Measurements from ENCODE around the gene RNF157.
"Not testable (repeated sequence)": the region's sequence is repeated elsewhere in the genome, so short reads cannot be mapped to it uniquely, and the experiment has no call there.

Gene RNF157

GRCh38 chr17:76252967-76253766, 12.9 kb upstream of the RNF157 start:
- not testable (repeated sequence) for DNase-seq

GRCh38 chr17:76252040-76252954, 12.0 kb upstream of the RNF157 start:
- DNase-seq: no peak

DNA sequence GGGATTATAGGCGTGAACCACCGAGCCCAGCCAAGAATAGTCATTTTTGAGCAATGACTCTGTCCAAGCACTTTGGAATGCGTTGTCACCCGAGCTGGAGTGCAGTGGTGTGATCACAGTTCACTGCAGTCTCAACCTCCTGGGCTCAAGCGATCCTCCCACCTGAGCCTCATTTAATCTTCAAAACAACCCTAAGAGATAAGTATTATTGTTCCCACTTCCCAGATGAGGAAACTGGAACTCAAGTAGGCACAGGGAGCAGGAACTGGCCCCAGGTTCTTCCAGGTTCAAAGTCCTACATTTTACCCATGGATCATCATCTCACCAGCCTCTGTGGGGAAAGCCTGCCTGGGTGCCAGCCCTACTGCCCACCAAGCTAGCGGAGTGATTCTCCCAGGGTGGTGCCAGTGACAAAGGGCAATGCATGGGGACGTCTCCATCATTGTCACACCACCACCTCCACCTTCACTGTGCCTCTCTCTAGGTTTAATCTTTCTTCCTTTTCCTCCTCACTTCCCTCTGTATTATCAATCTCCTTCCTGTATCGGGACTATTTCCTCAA, 11.3 kb upstream of the RNF157 start:
- no peak for DNase-seq

- DNase-seq: no peak
Measured at GRCh38 chr17:76250141-76250540, 9.8 kb upstream of the RNF157 start.

DNA sequence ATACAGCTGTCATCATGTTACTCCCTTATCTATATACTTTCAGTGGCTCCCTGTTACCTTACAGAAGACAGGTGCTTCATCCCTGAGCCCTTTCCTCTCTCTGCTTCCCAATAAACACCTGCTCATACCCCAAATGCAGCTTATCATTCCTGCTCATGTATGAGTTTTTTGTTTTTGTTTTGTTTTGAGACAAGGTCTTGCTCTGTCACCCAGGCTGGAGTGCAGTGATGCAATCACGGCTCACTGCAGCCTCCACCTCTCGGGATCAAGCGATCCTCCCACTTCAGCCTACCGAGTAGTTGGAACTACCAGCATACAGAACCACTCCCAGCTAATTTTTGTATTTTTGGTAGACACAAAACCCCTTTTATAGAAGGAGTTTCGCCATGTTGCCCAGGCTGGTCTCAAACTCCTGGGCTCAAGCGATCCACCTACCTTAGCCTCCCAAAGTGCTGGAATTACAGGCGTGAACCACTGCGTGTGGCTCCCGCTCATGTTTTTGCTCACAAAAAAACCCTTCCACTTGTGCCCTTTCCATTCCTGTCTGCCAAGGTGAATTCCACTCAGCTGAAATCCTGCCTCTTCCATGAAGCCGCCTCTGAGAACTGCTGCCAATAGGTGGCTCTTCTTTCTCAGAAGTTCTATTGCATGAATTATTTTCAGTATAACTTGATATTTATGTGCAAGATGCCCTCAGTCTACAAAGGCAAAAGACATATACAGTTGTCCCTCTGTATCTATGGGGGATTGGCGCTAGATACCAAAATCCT, 7.9 kb upstream of the RNF157 start:
- no peak for DNase-seq

DNA sequence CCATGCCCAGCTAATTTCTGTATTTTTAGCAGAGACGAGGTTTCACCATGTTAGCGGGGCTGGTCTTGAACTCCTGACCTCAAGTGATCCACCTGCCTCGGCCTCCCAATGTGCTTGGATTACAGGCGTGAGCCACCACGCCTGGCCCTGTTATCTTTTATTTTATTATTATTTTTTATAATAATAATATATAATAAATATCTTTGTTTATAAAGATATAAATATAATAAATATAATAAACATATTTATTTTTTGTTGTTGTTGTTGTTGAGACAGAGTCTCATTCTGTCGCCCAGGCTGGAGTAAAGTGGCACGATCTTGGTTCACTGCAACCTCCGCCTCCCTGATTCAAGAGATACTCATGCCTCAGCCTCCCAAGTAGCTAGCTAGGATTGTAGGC, 7.0 kb upstream of the RNF157 start:
- DNase-seq: no peak

GRCh38 chr17:76246080-76247066, 6.1 kb upstream of the RNF157 start:
- no peak for DNase-seq

GRCh38 chr17:76244721-76245120, 4.4 kb upstream of the RNF157 start:
- not testable (repeated sequence) for DNase-seq

DNA sequence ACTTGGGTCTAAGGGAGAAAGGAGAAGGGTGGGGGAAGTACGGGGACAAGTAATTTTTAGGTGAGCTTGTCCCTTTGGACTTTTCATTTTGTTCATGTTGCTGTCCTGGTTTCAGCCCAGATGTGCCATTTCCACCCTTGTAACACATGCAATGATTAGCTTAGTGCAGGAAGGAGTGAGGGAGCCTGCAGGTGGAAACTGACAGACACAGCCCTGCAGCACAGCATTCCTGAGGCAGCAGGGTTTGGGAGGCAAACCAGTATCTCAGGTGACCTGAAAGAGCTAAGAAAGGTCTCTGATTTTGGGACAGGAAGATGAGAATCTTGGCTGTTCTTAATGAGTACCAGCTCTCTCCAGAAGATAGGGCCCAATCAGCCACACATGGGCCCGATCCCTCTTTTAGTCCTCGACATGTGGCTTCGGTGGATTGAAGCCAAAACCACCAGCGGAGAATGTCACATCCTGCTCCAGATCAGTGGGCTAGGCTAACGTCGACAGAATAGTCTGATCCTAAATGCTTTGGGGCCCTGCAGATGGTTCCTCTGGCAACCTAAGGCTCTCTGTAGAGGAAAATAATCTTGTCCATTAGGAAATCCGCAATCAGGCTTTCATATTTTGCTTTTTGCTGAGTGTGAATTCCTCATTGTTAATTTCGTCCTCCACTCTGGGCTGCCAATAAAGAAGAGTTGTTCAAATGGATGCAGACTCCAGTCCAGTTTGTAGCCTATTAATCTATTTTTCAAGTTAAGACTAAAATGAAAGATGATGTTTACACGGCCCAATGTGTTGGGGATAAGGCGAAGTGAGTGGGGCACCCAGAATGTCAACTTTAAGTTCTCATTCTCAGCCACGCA, 3.8 kb upstream of the RNF157 start:
- no peak for DNase-seq

GRCh38 chr17:76241691-76242255, 1.5 kb upstream of the RNF157 start:
- no peak for DNase-seq

DNA sequence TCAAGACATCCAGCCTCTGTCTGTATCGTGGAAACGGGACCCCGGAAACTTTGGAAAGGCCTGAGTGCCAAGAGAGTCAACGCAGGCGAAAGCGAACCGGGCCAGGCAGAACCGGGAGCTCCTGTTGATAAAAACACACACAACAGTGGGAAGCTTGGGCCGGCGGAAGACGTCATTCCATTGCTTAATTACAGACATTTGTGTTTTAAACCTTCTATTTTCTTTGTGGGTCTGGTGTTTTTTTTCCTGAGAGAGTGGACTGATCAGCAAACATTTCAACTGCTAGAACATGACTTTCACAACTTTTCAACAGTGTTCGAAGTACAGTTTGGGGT, 878 bp upstream of the RNF157 start:
- no peak for DNase-seq

DNA sequence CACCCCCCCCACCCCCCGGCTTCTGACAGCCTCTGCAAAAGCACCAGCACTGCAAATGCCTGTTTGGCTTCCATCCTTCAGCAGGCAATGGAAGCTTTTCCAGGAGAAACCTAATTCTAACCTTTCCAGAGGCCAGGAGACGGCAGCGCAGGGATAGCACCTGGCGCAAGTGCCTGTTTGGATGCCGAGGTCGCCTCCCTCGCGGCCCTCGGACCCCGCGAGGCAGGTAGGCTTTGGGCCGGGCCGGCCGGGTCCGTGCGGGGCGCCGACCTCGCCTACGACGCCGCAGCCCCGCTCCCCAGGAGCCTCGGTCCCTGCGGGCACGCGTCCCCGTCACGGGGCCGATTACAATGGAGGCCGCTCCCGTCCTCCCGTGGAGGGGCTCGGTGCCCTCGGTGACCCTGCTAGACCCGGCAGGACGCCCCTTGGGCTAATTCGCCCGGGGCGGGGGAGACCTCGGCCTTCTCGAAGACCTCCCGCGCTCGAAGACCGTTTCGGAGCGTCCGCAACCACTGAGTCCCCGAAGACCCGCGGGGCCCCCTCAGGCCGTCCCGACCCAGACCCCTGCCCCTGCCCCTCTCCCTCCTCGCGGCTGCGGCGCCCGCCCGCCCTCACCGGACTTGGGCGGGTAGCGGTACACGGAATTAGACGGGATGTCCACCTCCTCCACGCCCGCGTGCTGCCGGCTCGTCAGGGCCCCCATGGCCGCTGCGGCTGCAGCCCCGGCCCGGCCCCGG, 587 bp downstream of the RNF157 start:
- no peak for DNase-seq

GRCh38 chr17:76238847-76239537, 1.3 kb downstream of the RNF157 start:
- no peak for DNase-seq

DNA sequence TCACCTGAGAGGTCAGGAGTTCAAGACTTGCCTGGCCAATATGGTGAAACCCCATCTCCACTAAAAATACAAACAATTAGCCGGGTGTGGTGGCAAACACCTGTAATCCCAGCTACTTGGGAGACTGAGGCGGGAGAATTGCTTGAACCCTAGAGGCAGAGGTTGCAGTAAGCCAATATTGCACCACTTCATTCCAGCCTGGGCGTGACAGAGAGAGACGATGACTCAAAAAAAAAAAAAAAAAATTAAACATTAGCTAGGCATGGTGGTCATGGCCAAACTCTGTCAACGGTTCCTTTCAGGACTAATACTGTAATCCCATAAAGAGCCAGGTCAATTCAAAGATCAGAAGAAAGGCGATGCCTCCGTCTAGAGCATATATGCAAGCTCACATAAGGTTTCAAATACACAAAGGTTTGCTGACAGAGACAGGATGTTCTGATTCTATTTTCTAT, 2.4 kb downstream of the RNF157 start:
- DNase-seq: no peak

DNA sequence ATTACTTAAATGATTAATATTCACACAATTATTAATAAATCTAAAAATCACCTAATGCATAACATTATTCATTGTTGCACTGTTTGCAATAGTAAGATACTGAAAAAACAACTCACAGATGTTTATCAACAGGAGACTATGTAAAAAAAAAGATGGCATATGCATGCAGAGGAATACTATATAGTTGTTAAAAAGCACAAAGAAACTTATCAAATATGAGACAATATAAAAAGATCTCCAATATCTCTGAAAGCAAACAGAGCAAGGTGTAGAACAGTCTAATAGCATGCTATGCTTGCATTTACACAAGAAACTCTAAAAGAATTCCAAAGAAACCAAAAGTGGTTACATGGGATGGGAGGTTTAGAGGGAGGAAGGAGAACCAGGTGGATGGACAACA, 3.7 kb downstream of the RNF157 start:
- no peak for DNase-seq

- DNase-seq: no peak
Measured at GRCh38 chr17:76235883-76236282, 4.4 kb downstream of the RNF157 start.

- DNase-seq: no peak
Measured at GRCh38 chr17:76234354-76234679, 6.0 kb downstream of the RNF157 start.

DNA sequence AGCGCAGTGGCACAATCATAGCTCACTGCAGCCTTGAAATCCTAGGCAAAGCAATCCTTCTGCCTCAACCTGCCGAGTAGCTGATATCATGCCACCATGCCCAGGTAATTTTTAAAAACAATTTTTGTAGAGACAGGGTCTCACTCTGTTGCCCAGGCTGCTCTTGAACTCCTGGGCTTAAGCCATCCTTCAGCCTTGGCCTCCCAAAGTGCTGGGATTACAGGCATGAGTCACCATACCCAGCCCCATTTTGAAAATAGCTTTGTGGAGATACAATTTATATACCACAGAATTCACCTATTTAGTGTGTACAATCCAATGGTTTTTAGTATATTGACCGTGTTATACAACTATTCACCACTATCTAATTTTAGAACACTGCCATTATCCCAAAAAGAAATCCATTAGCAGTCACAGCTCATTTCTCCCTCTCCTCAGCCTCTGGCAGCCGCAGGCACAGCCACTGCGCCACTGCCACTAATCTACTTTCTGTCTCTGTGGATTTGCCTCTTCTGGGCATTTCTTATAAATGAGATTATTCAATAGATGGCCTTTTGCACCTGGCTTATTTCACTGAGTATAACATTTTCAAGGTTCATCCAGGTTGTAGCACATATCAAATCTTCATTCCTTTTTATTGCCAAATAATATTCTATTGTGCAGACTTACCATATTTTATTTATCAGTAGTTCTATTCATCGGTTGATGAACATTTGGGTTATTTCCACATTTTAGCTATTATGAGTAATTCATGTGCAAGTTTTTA, 6.5 kb downstream of the RNF157 start:
- DNase-seq: no peak
